ENCODE results near the gene CCL11. TPM values are rescaled to one million over a fixed set of nuclear protein-coding genes. Genes with fewer than 3 reads are reported as not detected.
A peak's percentile ranks its signal among the peaks of the same experiment; 100 is the strongest.
"Not testable (repeated sequence)": the region's sequence is repeated elsewhere in the genome, so short reads cannot be mapped to it uniquely, and the experiment has no call there.

CCL11 gene
- total RNA-seq, 1 experiment from 2014 or later = not detected

- DNase-seq (ENCODE audit: low read depth) = no peak
These were observed 21.6 kb downstream of the CCL11 start for GRCh38 chr17:34307110-34307509.

- DNase-seq (ENCODE audit: low read depth) = no peak
These were observed 22.8 kb downstream of the CCL11 start for GRCh38 chr17:34308371-34308770.

DNA sequence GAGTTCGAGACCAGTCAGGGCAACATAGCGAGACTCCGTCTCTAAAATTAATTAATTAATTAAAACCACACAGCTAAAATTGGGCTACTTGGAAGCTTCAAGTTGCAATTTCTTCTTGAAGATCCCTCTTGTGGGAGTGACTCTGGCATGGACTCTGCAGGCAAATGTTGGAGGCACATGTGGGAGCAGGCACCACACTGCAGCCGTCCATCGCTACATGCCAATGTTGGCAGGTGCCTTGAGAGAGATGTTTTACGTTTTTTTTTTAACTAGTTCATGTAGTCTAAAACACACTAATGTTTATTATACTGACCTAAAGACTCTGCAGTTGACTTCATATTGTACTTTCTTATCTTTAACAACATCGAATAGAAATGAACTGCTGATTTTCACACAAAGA is 25.7 kb downstream of the CCL11 start:
- no peak for DNase-seq (ENCODE audit: low read depth)

- DNase-seq (ENCODE audit: low read depth) = no peak
These were observed 26.5 kb downstream of the CCL11 start for GRCh38 chr17:34312080-34312479.

DNA sequence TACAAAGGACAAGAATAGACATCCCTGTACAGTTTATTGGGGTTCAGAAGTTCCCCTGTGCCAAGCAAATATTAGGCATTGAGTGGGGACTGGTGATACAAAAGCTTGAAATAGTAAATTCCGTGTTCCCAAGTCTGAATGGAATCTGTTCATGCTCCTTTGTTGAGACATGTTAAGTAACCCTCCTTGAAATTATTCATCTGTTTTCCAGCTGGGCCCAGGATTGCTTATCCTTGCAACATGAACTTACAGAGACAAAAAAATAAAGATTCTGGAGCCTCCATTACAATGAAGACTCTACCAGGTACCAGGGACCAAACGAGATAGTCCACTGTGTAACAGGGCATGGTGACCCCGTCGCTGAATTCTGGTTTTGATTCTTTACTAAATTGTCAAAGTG is 27.6 kb downstream of the CCL11 start:
- no peak for DNase-seq (ENCODE audit: low read depth)

GRCh38 chr17:34314279-34314678 is 28.7 kb downstream of the CCL11 start:
- DNase-seq (ENCODE audit: low read depth) = peak; percentile 13

- DNase-seq (ENCODE audit: low read depth) = no peak
These were observed 32.9 kb downstream of the CCL11 start for GRCh38 chr17:34318474-34318873.

GRCh38 chr17:34319039-34319483 is 33.5 kb downstream of the CCL11 start, which contains the start of gene CCL8:
CCL8 (plus strand) TSS chr17:34319435; CDS start chr17:34319502, 67 bp downstream.
- DNase-seq (ENCODE audit: low read depth) = no peak

DNA sequence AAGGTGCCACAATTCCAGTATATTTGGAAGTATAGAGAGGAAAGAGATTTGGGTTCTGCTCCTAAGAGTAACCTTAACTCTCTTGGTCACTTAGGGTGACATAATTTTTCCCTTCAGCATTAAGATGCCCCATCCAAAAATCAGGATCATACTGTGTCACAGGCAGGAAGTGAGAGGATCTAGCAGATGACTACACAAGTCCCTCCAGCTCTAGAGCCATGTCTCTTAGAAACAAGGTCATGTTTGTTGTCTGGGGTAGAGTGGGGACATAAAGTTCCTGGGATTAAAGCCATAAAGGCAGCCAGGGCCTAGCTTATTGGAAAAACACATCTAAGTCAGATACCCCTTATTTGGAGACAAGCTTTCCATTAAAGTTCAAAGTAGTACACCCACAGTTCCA is 36.4 kb downstream of the CCL11 start:
- no peak for DNase-seq (ENCODE audit: low read depth)

- not testable (repeated sequence) for DNase-seq (ENCODE audit: low read depth)
These were observed 42.0 kb downstream of the CCL11 start for GRCh38 chr17:34327580-34327979.

GRCh38 chr17:34337701-34338100 is 52.2 kb downstream of the CCL11 start:
- DNase-seq (ENCODE audit: low read depth) = no peak

Other genes with a start within 250 kb of the CCL11 start
- not detected in 2 replicates for gene CCL2, start 30.5 kb upstream of the CCL11 start, total RNA-seq (2014; rRNA removed)
- gene CCL7, start 15.5 kb upstream of the CCL11 start, total RNA-seq (2014; rRNA removed) = not detected in 2 replicates
- gene CCL8, start 33.7 kb downstream of the CCL11 start, total RNA-seq (2014; rRNA removed) = not detected in 2 replicates
- gene CCL13, start 70.7 kb downstream of the CCL11 start, total RNA-seq (2014; rRNA removed) = not detected in 2 replicates
- gene CCL1, start 77.5 kb downstream of the CCL11 start, total RNA-seq (2014; rRNA removed) = not detected in 2 replicates

Measured in LHCN-M2 (cell line).